OCI-LY1 (cell line): ENCODE measurements around the gene BRD7.

Source experiments
- H2AFZ ChIP-seq: fragments of 200-600 bp; sonication (generic), shearing (Covaris generic); 2 replicates; pipeline ENCODE4 v1.6.0; 2014; ENCODE audit warnings: antibody characterized with exemption, mild to moderate bottlenecking, low read length
- H3F3A ChIP-seq: fragments of 200-600 bp; sonication (generic), shearing (Covaris generic); 2 replicates; pipeline ENCODE4 v1.6.0; 2014; ENCODE audit warnings: mild to moderate bottlenecking, antibody characterized with exemption, low read length, moderate library complexity; ENCODE audit not compliant: insufficient read depth
- H3K27ac ChIP-seq: fragments of 200-600 bp; sonication (generic); 2 replicates; pipeline ENCODE4 v1.5.1; 2014; ENCODE audit warnings: low read length, mixed run types, mild to moderate bottlenecking, low read depth; ENCODE audit not compliant: poor library complexity, severe bottlenecking
- H3K27me3 ChIP-seq: fragments of 200-600 bp; sonication (generic); 2 replicates; pipeline ENCODE4 v1.6.0; 2014; ENCODE audit warnings: antibody characterized with exemption, mild to moderate bottlenecking, low read length, moderate library complexity; ENCODE audit not compliant: insufficient read depth
- H3K36me3 ChIP-seq: fragments of 200-600 bp; sonication (generic); 2 replicates; pipeline ENCODE4 v1.6.1; 2014; ENCODE audit warnings: mild to moderate bottlenecking, antibody characterized with exemption, low read length, moderate library complexity, mixed read lengths; ENCODE audit not compliant: insufficient read depth
- H3K4me1 ChIP-seq: fragments of 200-600 bp; sonication (generic); 2 replicates; pipeline ENCODE4 v1.5.1; 2014; ENCODE audit warnings: mild to moderate bottlenecking, low read length, moderate library complexity; ENCODE audit not compliant: insufficient read depth, severe bottlenecking
- H3K4me2 ChIP-seq: fragments of 200-600 bp; sonication (generic), shearing (Covaris generic); 2 replicates; pipeline ENCODE4 v1.6.1; 2014; ENCODE audit warnings: low read length
- H3K4me3 ChIP-seq: fragments of 200-600 bp; sonication (generic); 2 replicates; pipeline ENCODE4 v1.5.1; 2014; ENCODE audit warnings: low read length, low read depth, mild to moderate bottlenecking, mixed read lengths; ENCODE audit not compliant: poor library complexity, severe bottlenecking
- H3K79me2 ChIP-seq: fragments of 200-600 bp; shearing (Covaris generic); 2 replicates; pipeline ENCODE4 v1.6.1; 2016; ENCODE audit warnings: mixed run types, low read length, mixed read lengths; ENCODE audit not compliant: insufficient read depth
- H3K9ac ChIP-seq: fragments of 200-600 bp; sonication (generic), shearing (Covaris generic); 2 replicates; pipeline ENCODE4 v1.6.1; 2014; ENCODE audit warnings: mild to moderate bottlenecking, low read length, mixed read lengths
- H3K9me2 ChIP-seq: fragments of 200-600 bp; sonication (generic), shearing (Covaris generic); 2 replicates; pipeline ENCODE4 v1.6.1; 2014; ENCODE audit warnings: low read depth, mild to moderate bottlenecking, low read length, mixed read lengths
- H3K9me3 ChIP-seq: fragments of 200-600 bp; shearing (Covaris generic); 2 replicates; pipeline ENCODE4 v1.6.1; 2014; ENCODE audit warnings: low read length, mixed read lengths
- H4K20me1 ChIP-seq: fragments of 200-600 bp; sonication (generic), shearing (Covaris generic); 2 replicates; pipeline ENCODE4 v1.6.0; 2016; ENCODE audit warnings: mild to moderate bottlenecking, low read length; ENCODE audit not compliant: insufficient read depth
- EZH2 ChIP-seq: fragments of 200-600 bp; sonication (generic), shearing (Covaris generic); IDR thresholded peaks from 2 replicates; pipeline ENCODE4 v1.8.0; 2017; ENCODE audit warnings: borderline replicate concordance, mixed run types, mild to moderate bottlenecking, antibody characterized with exemption, low read length, moderate library complexity, mixed read lengths
- TF ChIP-seq, protein P1 (sequence below): fragments of 200-600 bp; sonication (generic), shearing (Covaris generic); IDR thresholded peaks from 2 replicates; pipeline ENCODE4 v1.5.1; 2017; ENCODE audit warnings: mild to moderate bottlenecking, antibody characterized with exemption, low read length, moderate library complexity, mixed read lengths

BRD7 gene

DNA sequence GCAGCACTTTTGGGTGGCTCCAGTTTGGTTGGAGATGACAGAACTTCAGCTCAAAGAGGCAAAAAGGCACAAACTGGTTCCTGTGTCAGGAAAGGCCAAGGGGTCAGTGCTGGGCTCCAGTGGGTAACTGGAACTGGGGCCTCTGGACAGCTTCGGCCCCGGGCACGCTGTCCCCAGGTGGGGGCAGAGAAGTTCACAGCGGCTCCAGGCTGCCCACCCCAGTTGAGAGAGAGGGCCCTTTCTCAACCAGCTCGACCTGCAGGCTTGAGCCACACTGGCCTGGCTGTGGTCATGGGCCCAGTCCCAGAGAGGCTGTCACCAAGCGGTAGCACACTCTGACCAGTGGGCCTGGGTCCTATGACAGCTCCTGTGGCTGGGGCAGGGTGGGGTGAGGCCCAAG, 77.9 kb downstream of the BRD7 start:
- Histone ChIP-seq H3K79me2 (no peaks in the 10 kb centered on the region), H2AFZ (no peak overlapping the region), H3K4me2 (no peak overlapping the region), H3K4me3 (no peak overlapping the region), H3K27me3 (no peaks in the 10 kb centered on the region), H3K4me1 (no peaks in the 10 kb centered on the region), H3K9me2 (no peaks in the 10 kb centered on the region), H3K9ac (no peak overlapping the region), H4K20me1 (no peaks in the 10 kb centered on the region), H3F3A (no peaks in the 10 kb centered on the region), H3K9me3 (no peaks in the 10 kb centered on the region), H3K36me3 (peaks cover 64% of the 10 kb centered on the region), H3K27ac (no peak overlapping the region)
- TF ChIP-seq, protein P1, sequence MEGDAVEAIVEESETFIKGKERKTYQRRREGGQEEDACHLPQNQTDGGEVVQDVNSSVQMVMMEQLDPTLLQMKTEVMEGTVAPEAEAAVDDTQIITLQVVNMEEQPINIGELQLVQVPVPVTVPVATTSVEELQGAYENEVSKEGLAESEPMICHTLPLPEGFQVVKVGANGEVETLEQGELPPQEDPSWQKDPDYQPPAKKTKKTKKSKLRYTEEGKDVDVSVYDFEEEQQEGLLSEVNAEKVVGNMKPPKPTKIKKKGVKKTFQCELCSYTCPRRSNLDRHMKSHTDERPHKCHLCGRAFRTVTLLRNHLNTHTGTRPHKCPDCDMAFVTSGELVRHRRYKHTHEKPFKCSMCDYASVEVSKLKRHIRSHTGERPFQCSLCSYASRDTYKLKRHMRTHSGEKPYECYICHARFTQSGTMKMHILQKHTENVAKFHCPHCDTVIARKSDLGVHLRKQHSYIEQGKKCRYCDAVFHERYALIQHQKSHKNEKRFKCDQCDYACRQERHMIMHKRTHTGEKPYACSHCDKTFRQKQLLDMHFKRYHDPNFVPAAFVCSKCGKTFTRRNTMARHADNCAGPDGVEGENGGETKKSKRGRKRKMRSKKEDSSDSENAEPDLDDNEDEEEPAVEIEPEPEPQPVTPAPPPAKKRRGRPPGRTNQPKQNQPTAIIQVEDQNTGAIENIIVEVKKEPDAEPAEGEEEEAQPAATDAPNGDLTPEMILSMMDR: no peak
- no peak for TF ChIP-seq EZH2

DNA sequence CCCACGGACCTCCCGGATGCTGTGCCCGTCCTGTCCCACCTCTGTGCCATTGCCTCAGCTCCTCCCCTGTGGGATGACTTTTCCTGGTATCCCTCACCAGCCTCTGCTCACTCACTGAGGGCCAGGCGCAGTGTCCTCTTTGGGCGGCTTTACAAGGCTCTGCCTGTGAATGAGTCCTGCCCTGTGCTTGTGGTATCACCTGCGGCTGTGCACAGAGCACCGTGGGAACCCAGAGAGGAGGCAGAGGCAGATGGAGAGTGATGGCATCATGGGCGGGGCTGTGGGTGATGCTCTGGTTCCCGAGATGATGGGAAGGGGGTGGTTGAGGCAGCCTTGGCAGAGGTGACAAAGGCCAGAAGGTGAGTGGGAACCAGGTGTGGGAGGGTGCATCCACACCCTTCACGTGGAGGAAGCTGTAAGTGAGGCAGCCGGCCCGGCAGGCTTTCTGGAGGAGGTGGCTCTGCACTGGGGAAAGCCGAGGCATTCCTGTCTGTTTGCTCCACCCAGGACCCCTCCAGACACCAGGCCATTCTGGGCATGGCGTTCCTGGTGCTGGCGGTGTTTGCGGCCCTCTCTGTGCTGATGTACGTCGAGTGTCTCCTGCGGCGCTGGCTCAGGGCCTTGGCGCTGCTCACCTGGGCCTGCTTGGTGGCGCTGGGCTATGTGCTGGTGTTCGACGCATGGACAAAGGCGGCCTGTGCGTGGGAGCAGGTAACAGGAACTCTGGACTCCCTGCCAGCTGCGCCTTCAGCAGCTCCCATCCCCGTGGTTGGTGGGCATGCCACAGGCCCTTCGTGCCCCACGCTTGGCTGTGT, 78.6 kb downstream of the BRD7 start:
- Histone ChIP-seq H3K4me2 (no peak overlapping the region), H3K4me3 (no peak overlapping the region), H3K36me3 (peaks cover 57% of the 10 kb centered on the region), H3F3A (no peaks in the 10 kb centered on the region), H3K4me1 (peaks cover 1% of the 10 kb centered on the region), H3K27me3 (no peaks in the 10 kb centered on the region), H4K20me1 (no peaks in the 10 kb centered on the region), H3K27ac (no peak overlapping the region), H3K9me2 (no peaks in the 10 kb centered on the region), H3K9ac (no peak overlapping the region), H3K9me3 (no peaks in the 10 kb centered on the region), H2AFZ (no peak overlapping the region), H3K79me2 (peaks cover 5% of the 10 kb centered on the region)
- TF ChIP-seq, protein P1: no peak
- TF ChIP-seq EZH2: no peak

DNA sequence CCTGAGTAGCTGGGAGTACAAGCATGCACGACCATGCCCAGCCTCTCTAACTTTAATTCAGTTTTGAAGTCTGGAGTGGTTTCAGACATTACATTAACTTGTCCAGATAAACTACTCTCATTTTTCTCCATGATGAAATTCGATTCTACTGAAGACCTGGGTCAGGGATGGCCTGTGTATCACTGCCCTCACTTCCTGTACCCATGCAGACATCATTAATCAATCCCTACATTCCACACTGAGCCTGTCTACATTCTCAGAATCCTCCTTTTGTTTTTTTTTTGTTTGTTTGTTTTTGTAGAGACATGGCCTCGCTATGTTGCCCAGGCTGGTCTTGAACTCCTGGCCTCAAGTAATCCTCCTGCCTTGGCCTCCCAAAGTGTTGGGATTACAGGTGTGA, 79.9 kb downstream of the BRD7 start:
- H3K9ac ChIP-seq: no peak overlapping the region
- no peak for TF ChIP-seq EZH2
- TF ChIP-seq, protein P1: no peak
- no peak overlapping the region for H3K4me3 ChIP-seq
- no peak overlapping the region for H2AFZ ChIP-seq
- peaks cover 14% of the 10 kb centered on the region for H3K4me1 ChIP-seq
- H4K20me1 ChIP-seq: no peaks in the 10 kb centered on the region
- peaks cover 46% of the 10 kb centered on the region for H3K36me3 ChIP-seq
- no peaks in the 10 kb centered on the region for H3K9me3 ChIP-seq
- no peak overlapping the region for H3K27ac ChIP-seq
- no peak overlapping the region for H3K4me2 ChIP-seq
- H3K27me3 ChIP-seq: no peaks in the 10 kb centered on the region
- no peaks in the 10 kb centered on the region for H3K9me2 ChIP-seq
- H3K79me2 ChIP-seq: peaks cover 9% of the 10 kb centered on the region
- no peaks in the 10 kb centered on the region for H3F3A ChIP-seq
